ENCODE results near the gene PLCH2. TPM values are rescaled to one million over a fixed set of nuclear protein-coding genes. Genes with fewer than 3 reads are reported as not detected.

PLCH2 gene
- total RNA-seq, 1 donor from 2014 or later: 61.4 TPM

- H3K9me3 Mint-ChIP-seq (ENCODE audit: unreplicated experiment): peaks cover 3% of the 10 kb centered on the region
- TF ChIP-seq CTCF (IDR thresholded peaks at IDR 0.05; ENCODE audit: partially characterized antibody, unreplicated experiment): no peak
- peaks cover 17% of the 10 kb centered on the region for H3K4me1 Mint-ChIP-seq (ENCODE audit: low read depth, unreplicated experiment)
- no peaks in the 10 kb centered on the region for H3K36me3 Mint-ChIP-seq (ENCODE audit: unreplicated experiment)
- H3K27me3 Mint-ChIP-seq (ENCODE audit: unreplicated experiment): peaks cover 5% of the 10 kb centered on the region
- no peak overlapping the region for H3K27ac Mint-ChIP-seq (ENCODE audit: unreplicated experiment)
- H3K4me3 Mint-ChIP-seq (ENCODE audit: unreplicated experiment): no peak overlapping the region
- no peak for DNase-seq
Measured at GRCh38 chr1:2465371-2466269, 10.5 kb upstream of the PLCH2 start.

GRCh38 chr1:2466270-2466665 lies 9.8 kb upstream of the PLCH2 start:
- Mint-ChIP-seq H3K4me1 (ENCODE audit: low read depth, unreplicated experiment) (peaks cover 17% of the 10 kb centered on the region), H3K27ac (ENCODE audit: unreplicated experiment) (no peak overlapping the region), H3K4me3 (ENCODE audit: unreplicated experiment) (no peak overlapping the region), H3K27me3 (ENCODE audit: unreplicated experiment) (peaks cover 7% of the 10 kb centered on the region), H3K9me3 (ENCODE audit: unreplicated experiment) (peaks cover 3% of the 10 kb centered on the region), H3K36me3 (ENCODE audit: unreplicated experiment) (no peaks in the 10 kb centered on the region)
- DNase-seq: no peak
- no peak for TF ChIP-seq CTCF (IDR thresholded peaks at IDR 0.05; ENCODE audit: partially characterized antibody, unreplicated experiment)

- Mint-ChIP-seq H3K9me3 (ENCODE audit: unreplicated experiment) (peaks cover 3% of the 10 kb centered on the region), H3K4me3 (ENCODE audit: unreplicated experiment) (no peak overlapping the region), H3K27me3 (ENCODE audit: unreplicated experiment) (peaks cover 7% of the 10 kb centered on the region), H3K4me1 (ENCODE audit: low read depth, unreplicated experiment) (peaks cover 17% of the 10 kb centered on the region), H3K27ac (ENCODE audit: unreplicated experiment) (no peak overlapping the region), H3K36me3 (ENCODE audit: unreplicated experiment) (no peaks in the 10 kb centered on the region)
- TF ChIP-seq CTCF (IDR thresholded peaks at IDR 0.05; ENCODE audit: partially characterized antibody, unreplicated experiment): no peak
- DNase-seq: peak; percentile 88
Measured at GRCh38 chr1:2466958-2467554, 9.0 kb upstream of the PLCH2 start.

- no peak for TF ChIP-seq CTCF (IDR thresholded peaks at IDR 0.05; ENCODE audit: partially characterized antibody, unreplicated experiment)
- H3K4me3 Mint-ChIP-seq (ENCODE audit: unreplicated experiment): peak overlapping the region; percentile 82
- no peaks in the 10 kb centered on the region for H3K36me3 Mint-ChIP-seq (ENCODE audit: unreplicated experiment)
- peaks cover 16% of the 10 kb centered on the region for H3K4me1 Mint-ChIP-seq (ENCODE audit: low read depth, unreplicated experiment)
- DNase-seq: no peak
- H3K9me3 Mint-ChIP-seq (ENCODE audit: unreplicated experiment): peaks cover 2% of the 10 kb centered on the region
- H3K27ac Mint-ChIP-seq (ENCODE audit: unreplicated experiment): no peak overlapping the region
- peaks cover 12% of the 10 kb centered on the region for H3K27me3 Mint-ChIP-seq (ENCODE audit: unreplicated experiment)
Measured at GRCh38 chr1:2468041-2468472, 8.0 kb upstream of the PLCH2 start.

GRCh38 chr1:2468540-2468939 lies 7.5 kb upstream of the PLCH2 start:
- Mint-ChIP-seq H3K27ac (ENCODE audit: unreplicated experiment) (peak overlapping the region; percentile 72), H3K4me1 (ENCODE audit: low read depth, unreplicated experiment) (peaks cover 16% of the 10 kb centered on the region), H3K4me3 (ENCODE audit: unreplicated experiment) (peak overlapping the region; percentile 82), H3K27me3 (ENCODE audit: unreplicated experiment) (peaks cover 12% of the 10 kb centered on the region), H3K36me3 (ENCODE audit: unreplicated experiment) (no peaks in the 10 kb centered on the region), H3K9me3 (ENCODE audit: unreplicated experiment) (peaks cover 2% of the 10 kb centered on the region)
- DNase-seq: no peak
- no peak for TF ChIP-seq CTCF (IDR thresholded peaks at IDR 0.05; ENCODE audit: partially characterized antibody, unreplicated experiment)
